Thyroid gland (tissue), 4 donors: ENCODE data around the gene HSBP1. TPM values are rescaled to one million over a fixed set of nuclear protein-coding genes. Genes with fewer than 3 reads are reported as not detected.

Experiments
- DNase-seq, 2 donors: peaks; one replicate each; pipeline ENCODE4 v3.0.0-alpha.2; 2019
- H3K27ac ChIP-seq, 3 donors: fragments of 200-600 bp; sonication (generic); 1 replicate in 2 of 3; 2 replicates in 1 of 3; pipeline ENCODE4 v1.5.1; 2016 to 2019; ENCODE audit warnings: mild to moderate bottlenecking in 1 of 3, moderate library complexity in 1 of 3
- H3K27me3 ChIP-seq: fragments of 200-600 bp; sonication (generic); one replicate; pipeline ENCODE4 v1.5.1; 2019
- H3K36me3 ChIP-seq, 2 donors: fragments of 200-600 bp; sonication (generic); one replicate each; pipeline ENCODE4 v1.5.1; 2016 to 2019
- H3K4me1 ChIP-seq, 2 donors: fragments of 200-600 bp; sonication (generic); one replicate each; pipeline ENCODE4 v1.5.1; 2017 to 2019
- H3K4me3 ChIP-seq, 3 donors: fragments of 200-600 bp; sonication (generic); replicated peaks in 1 of 3; 1 replicate in 2 of 3; 2 replicates in 1 of 3; pipeline ENCODE4 v1.5.1; 2016; ENCODE audit warnings: mild to moderate bottlenecking in 1 of 3
- H3K9me3 ChIP-seq: fragments of 200-600 bp; sonication (generic); one replicate; pipeline ENCODE4 v1.5.1; 2017
- CTCF ChIP-seq, 6 experiments: fragments of 200-600 bp in 3 of 6; fragments of 450-650 bp in 3 of 6; sonication (generic) in 3 of 6; IDR thresholded peaks; one replicate each; pipeline ENCODE4 v1.5.1; 2016 to 2019; ENCODE audit warnings: antibody characterized with exemption in 6 of 6, mild to moderate bottlenecking in 2 of 6, inconsistent platforms in 1 of 6, moderate library complexity in 1 of 6
- POLR2A ChIP-seq, 2 donors: fragments of 450-650 bp; IDR thresholded peaks; one replicate each; pipeline ENCODE4 v1.6.1; 2017; ENCODE audit warnings: antibody characterized with exemption in 2 of 2, mild to moderate bottlenecking in 2 of 2, moderate library complexity in 1 of 2
- WGBS, 2 donors: methylation state at CpG; one replicate each; pipeline ENCODE4 v1.1.5; 2017; 5-methylcytosine and 5-hydroxymethylcytosine counted together
- intact Hi-C: fragments of 100-400 bp; cut with DNase I; formaldehyde crosslinking; loops from one replicate; pipeline ENCODE4 v1.15.1; 2023
- total RNA-seq, 4 donors: library from RNA; depleted of rRNA; stranded (reverse); fragments of >200 nt; gene quantifications; one replicate each; pipeline ENCODE4 v1.2.3, GENCODE V29; 2016

HSBP1 gene
- total RNA-seq, 4 donors from 2014 or later = 17.7 to 50.7 (median 23.9) TPM

- Histone ChIP-seq H3K27me3 (no peaks in the 10 kb centered on the region), H3K36me3 (no peaks in the 10 kb centered on the region), H3K4me3 (no peak overlapping the region), H3K9me3 (no peaks in the 10 kb centered on the region), H3K27ac (no peak overlapping the region), H3K4me1 (no peaks in the 10 kb centered on the region)
- WGBS, 2 donors = 72 to 82% methylated on average over 4 of the region's 4 CpGs
- intact Hi-C loops = no loop called here
- TF ChIP-seq CTCF (IDR thresholded peaks at IDR 0.05) (no peak), POLR2A (IDR thresholded peaks at IDR 0.05) (no peak)
- DNase-seq = no peak
Measured at GRCh38 chr16:83840060-83840617, 32.4 kb downstream of the HSBP1 start.

- Histone ChIP-seq H3K4me3 (no peak overlapping the region), H3K27ac (no peak overlapping the region), H3K27me3 (no peaks in the 10 kb centered on the region), H3K4me1 (no peaks in the 10 kb centered on the region), H3K36me3 (no peaks in the 10 kb centered on the region), H3K9me3 (no peaks in the 10 kb centered on the region)
- DNase-seq = no peak
- intact Hi-C loops = no loop called here
- 82 to 84% methylated on average over 7 of the region's 7 CpGs for WGBS, 2 donors
- TF ChIP-seq CTCF (IDR thresholded peaks at IDR 0.05) (no peak), POLR2A (IDR thresholded peaks at IDR 0.05) (no peak)
Measured at GRCh38 chr16:83842291-83842690, 34.5 kb downstream of the HSBP1 start.

- intact Hi-C loops = no loop called here
- Histone ChIP-seq H3K27ac (no peak overlapping the region), H3K4me1 (no peaks in the 10 kb centered on the region), H3K4me3 (no peak overlapping the region), H3K27me3 (no peaks in the 10 kb centered on the region), H3K36me3 (no peaks in the 10 kb centered on the region), H3K9me3 (no peaks in the 10 kb centered on the region)
- TF ChIP-seq POLR2A (IDR thresholded peaks at IDR 0.05) = no peak
- TF ChIP-seq CTCF (IDR thresholded peaks at IDR 0.05) = no peak
- 60 to 65% methylated on average over 9 of the region's 9 CpGs for WGBS, 2 donors
- no peak for DNase-seq
Measured at GRCh38 chr16:83842756-83843507, 35.2 kb downstream of the HSBP1 start.

GRCh38 chr16:83843657-83844056, 35.9 kb downstream of the HSBP1 start:
- 76% methylated on average over 10 of the region's 10 CpGs for WGBS, 2 donors
- TF ChIP-seq CTCF (IDR thresholded peaks at IDR 0.05) (no peak), POLR2A (IDR thresholded peaks at IDR 0.05) (no peak)
- no peaks in the 10 kb centered on the region for H3K9me3 ChIP-seq

GRCh38 chr16:83845263-83845662, 37.5 kb downstream of the HSBP1 start:
- Histone ChIP-seq H3K9me3 (no peaks in the 10 kb centered on the region), H3K4me1 (no peaks in the 10 kb centered on the region), H3K4me3 (no peak overlapping the region), H3K36me3 (no peaks in the 10 kb centered on the region), H3K27me3 (no peaks in the 10 kb centered on the region), H3K27ac (no peak overlapping the region)
- 97 to 98% methylated on average over 8 of the region's 8 CpGs for WGBS, 2 donors
- no peak for DNase-seq
- intact Hi-C loops = no loop called here
- no peak for TF ChIP-seq POLR2A (IDR thresholded peaks at IDR 0.05)
- TF ChIP-seq CTCF (IDR thresholded peaks at IDR 0.05) = no peak

More at GRCh38 chr16:83843657-83844056, 35.9 kb downstream of the HSBP1 start:
- H3K27me3 ChIP-seq = no peaks in the 10 kb centered on the region
- H3K4me3 ChIP-seq = no peak overlapping the region
- no peaks in the 10 kb centered on the region for H3K36me3 ChIP-seq
- no peaks in the 10 kb centered on the region for H3K4me1 ChIP-seq
- no peak for DNase-seq
- no peak overlapping the region for H3K27ac ChIP-seq
- intact Hi-C loops = no loop called here
